AG04449 (cell line): ENCODE data around the gene PLAAT3.

Experiments
- CTCF ChIA-PET: fragments of 350-600 bp; formaldehyde crosslinking; extraction: SDS; loops from one replicate; lab custom pipeline; 2021; ENCODE audit warnings: antibody characterized with exemption; lab: Yijun Ruan, JAX
- POLR2A ChIA-PET: fragments of 400-600, 350-600 bp; formaldehyde crosslinking; extraction: SDS; loops from one replicate; lab custom pipeline; 2020; ENCODE audit warnings: antibody characterized with exemption, inconsistent platforms; lab: Yijun Ruan, JAX
- DNase-seq: peaks from one replicate; pipeline ENCODE4 v3.0.0-alpha.2; 2010; ENCODE audit warnings: low read depth, low spot score
- H3K4me3 ChIP-seq: 2 replicates; pipeline ENCODE4 v1.5.1; 2011; ENCODE audit warnings: low read depth, mild to moderate bottlenecking, control low read depth, low read length
- TF ChIP-seq, protein P1 (sequence below): IDR thresholded peaks from one replicate; pipeline ENCODE4 v1.5.1; 2011; ENCODE audit warnings: mild to moderate bottlenecking, moderate library complexity, low read length, control low read depth, inconsistent platforms; ENCODE audit not compliant: insufficient read depth; ENCODE audit errors: missing control alignments

PLAAT3 gene

DNA sequence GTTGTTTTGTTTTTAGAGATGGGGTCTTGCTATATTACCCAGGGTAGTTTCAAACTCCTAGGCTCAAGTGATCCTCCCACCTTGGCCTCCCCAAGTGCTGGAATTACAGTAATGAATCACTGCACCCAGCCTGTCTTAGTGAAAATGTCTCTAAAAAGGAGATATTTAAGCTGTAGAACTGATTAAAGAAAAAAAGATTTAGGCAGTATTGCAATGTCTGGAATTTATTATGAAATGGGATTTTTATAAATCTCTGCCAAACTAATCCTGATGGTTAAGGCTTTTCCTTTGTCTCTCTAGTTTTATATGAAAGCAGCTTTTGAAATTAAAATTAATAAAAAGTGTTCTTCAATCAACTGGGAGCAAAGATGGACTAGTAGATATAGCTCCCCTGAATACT lies 2.1 kb downstream of the PLAAT3 start:
- TF ChIP-seq, protein P1, sequence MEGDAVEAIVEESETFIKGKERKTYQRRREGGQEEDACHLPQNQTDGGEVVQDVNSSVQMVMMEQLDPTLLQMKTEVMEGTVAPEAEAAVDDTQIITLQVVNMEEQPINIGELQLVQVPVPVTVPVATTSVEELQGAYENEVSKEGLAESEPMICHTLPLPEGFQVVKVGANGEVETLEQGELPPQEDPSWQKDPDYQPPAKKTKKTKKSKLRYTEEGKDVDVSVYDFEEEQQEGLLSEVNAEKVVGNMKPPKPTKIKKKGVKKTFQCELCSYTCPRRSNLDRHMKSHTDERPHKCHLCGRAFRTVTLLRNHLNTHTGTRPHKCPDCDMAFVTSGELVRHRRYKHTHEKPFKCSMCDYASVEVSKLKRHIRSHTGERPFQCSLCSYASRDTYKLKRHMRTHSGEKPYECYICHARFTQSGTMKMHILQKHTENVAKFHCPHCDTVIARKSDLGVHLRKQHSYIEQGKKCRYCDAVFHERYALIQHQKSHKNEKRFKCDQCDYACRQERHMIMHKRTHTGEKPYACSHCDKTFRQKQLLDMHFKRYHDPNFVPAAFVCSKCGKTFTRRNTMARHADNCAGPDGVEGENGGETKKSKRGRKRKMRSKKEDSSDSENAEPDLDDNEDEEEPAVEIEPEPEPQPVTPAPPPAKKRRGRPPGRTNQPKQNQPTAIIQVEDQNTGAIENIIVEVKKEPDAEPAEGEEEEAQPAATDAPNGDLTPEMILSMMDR, result no peak
- POLR2A ChIA-PET, result no interaction called here
- no peak overlapping the region for H3K4me3 ChIP-seq
- no peak for DNase-seq
- CTCF ChIA-PET, result no interaction called here

DNA sequence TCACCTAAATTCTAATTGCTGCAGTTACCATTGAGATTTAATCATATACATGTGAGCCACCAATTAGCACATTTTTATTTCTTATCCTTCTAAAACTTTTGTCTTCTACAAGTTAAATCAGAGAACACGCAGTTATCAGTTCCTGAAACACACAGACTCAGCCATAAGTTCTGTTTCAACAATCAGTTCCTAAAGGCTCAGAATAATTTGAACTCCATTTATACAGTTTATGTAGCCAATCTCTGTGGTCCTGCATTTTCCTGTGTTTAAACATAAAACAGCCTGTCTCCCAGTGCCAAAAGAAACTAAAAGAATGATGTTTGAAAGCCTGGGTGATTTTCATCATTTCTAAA lies 2.9 kb downstream of the PLAAT3 start:
- H3K4me3 ChIP-seq, result no peak overlapping the region
- TF ChIP-seq, protein P1, result no peak
- ChIA-PET POLR2A (no interaction called here), CTCF (no interaction called here)
- DNase-seq, result no peak

DNA sequence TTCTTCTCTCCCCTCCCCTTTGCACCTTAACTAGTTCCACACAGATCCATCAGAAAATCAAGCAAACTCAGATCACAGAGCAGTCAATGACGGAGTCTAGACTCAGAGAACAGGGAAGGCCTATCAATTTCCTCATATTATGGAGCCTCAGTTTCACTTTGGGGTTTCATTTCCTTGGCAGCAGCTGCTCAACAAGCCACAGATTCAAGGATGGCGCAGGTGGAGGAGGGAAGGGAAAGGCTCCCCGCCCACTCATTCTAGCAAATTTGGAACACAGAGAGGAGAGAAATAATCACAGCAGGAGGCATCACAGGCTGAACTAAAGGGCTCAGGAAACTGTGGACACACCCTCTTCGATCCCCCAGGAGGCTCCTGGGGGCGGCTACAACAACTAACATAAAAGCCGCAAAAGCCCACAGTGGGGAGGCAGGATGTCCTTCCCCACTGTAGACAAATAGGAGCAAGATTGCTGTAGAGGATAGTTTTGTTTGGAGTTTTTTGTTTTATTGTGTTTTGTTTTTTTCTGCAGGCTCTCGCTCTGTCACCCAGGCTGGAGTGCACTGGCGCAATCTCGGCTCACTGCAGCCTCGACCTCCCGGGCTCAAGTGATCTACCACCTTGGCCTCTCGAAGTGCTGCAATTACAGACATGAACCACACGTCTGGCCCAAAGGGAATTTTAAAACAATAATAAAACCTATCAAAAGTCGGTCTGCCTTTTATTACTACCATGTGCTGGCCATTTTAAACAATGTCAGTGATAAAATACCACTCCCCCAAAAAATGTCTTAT lies 3.4 kb downstream of the PLAAT3 start:
- ChIA-PET POLR2A (no interaction called here), CTCF (no interaction called here)
- TF ChIP-seq, protein P1, result no peak
- no peak overlapping the region for H3K4me3 ChIP-seq
- no peak for DNase-seq

DNA sequence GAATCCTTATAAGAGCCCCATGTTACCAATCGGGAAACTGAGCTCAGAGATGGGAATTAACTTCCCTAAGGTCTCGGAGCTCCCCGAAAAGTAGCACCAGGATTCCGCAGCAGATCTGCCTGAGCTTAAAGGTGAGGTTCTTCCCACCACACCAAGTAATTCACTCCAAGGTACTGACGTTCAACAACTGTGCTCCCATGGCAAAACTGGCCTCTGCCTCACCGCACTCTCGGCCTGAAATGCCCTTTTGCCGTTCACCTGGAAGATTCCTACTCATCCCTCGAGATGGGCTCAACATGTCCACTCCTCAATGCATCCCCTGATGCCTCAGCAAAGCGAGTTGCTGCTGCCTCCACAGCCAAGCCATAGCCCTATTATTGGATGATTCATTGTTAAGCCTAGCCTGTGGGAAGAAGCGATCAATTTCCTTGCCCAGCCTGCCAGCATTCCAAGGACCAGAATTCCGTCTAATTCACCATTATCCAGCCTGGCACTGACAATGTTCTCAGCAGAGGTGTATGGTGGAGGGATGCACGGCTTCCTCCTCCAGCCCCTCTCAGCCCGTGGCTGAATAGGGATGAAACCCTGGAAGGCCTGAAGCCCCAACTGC lies 4.2 kb downstream of the PLAAT3 start:
- ChIA-PET CTCF (interaction anchor here (1.0 to 2.2 kb wide), 3 partner anchors 16 to 131 kb away, joined by 5 to 11 read pairs (median 6); no protein-coding TSS in a partner anchor), POLR2A (no interaction called here)
- no peak for DNase-seq
- TF ChIP-seq, protein P1, result no peak
- H3K4me3 ChIP-seq, result no peak overlapping the region

DNA sequence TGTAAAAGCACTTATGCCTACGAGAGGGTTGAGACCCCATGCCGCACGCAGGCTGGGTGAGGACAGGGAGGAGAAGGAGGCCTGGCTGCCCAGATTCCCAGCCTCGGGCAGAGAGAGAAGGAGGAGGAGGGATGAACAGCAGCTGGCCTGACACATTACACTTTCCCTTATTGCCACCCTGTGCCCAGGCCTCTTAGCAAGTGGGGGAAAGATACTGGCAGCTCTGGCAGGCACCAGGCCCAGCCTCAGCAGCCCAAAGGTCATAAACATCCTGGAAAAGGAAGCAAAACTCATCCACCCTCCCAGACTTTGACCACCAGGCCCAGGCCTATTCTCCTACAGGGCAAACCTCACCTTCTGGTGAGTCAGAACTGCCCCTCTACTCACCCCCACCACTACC lies 4.7 kb downstream of the PLAAT3 start:
- no peak for DNase-seq
- ChIA-PET CTCF (interaction anchor here (1.0 to 2.2 kb wide), 3 partner anchors 16 to 130 kb away, joined by 5 to 11 read pairs (median 6); no protein-coding TSS in a partner anchor), POLR2A (no interaction called here)
- TF ChIP-seq, protein P1, result no peak
- H3K4me3 ChIP-seq, result no peak overlapping the region

DNA sequence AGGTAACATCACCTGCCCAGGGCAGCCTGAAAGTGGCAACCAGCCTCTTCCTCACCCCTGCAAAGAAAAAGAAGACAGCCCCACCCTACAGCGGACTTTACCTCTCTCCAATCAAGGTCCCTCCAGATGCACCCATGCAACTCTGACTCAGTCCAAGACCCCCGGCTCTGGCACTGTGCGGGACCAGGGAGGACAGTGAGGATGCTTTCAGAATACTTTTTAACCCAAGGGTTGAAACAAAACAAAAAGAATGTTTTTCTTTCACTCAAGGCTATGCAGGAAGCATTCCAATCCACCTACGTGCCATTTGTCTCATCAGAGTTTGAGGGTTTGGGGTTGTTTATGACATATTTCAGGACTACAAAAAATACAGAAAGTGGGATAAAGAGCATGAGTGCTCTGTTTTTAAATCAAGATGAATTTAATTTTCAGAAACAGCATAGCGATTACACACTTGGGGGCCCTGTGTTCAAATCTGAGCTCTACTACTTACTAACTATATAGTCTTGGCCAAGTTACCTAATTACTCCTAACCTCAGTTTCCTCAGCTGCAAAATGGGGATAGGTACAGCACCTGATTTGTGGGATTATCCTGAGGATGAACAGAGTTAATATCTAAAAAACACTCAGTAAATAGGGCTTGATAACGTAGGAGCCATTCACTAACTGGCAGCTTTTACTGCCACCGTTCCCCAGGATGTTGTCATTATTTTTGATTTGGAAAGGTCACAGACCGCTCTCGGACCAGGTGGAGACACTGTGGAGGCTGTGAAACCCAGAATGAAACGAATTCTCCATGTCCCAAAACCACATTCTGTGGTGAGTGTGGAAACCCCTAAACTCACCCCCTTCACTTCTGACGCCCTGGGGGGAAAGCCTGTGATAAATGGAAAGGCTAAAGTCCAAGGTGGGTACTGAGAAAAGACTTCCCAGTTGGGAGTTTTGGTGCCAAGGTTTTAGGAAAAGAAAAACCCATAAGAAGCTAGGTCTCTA lies 5.6 kb downstream of the PLAAT3 start:
- H3K4me3 ChIP-seq, result no peak overlapping the region
- POLR2A ChIA-PET, result no interaction called here
- CTCF ChIA-PET, result interaction anchor here (1.5 to 2.2 kb wide), 3 partner anchors 27 to 129 kb away, joined by 4 to 11 read pairs (median 6); no protein-coding TSS in a partner anchor
- TF ChIP-seq, protein P1, result no peak
- DNase-seq, result no peak
